Left ventricle myocardium inferior (tissue), 1 donor: ENCODE measurements around the gene PAIP2B. TPM values are rescaled to one million over a fixed set of nuclear protein-coding genes. Genes with fewer than 3 reads are reported as not detected.
A peak's percentile ranks its signal among the peaks of the same experiment; 100 is the strongest.

Experiments used
- DNase-seq: peaks from one replicate; pipeline ENCODE4 v3.0.0-alpha.2; 2020
- H3K27ac ChIP-seq: fragments of 200-600 bp; replicated peaks from 2 replicates; pipeline ENCODE4 v1.8.0; 2021
- H3K27me3 ChIP-seq: fragments of 200-600 bp; 2 replicates; pipeline ENCODE4 v1.8.0; 2021; ENCODE audit warnings: low read depth
- H3K36me3 ChIP-seq: fragments of 200-600 bp; 2 replicates; pipeline ENCODE4 v1.8.0; 2021
- H3K4me1 ChIP-seq: fragments of 200-600 bp; 2 replicates; pipeline ENCODE4 v1.8.0; 2021
- H3K4me3 ChIP-seq: fragments of 200-600 bp; 2 replicates; pipeline ENCODE4 v1.8.0; 2021; ENCODE audit warnings: mild to moderate bottlenecking, moderate library complexity
- H3K9me3 ChIP-seq: fragments of 200-600 bp; replicated peaks from 2 replicates; pipeline ENCODE4 v1.8.0; 2021
- intact Hi-C: fragments of 100-400 bp; cut with micrococcal nuclease; formaldehyde crosslinking; loops from one replicate; pipeline ENCODE4 v1.11.0; 2022
- total RNA-seq: library from RNA; stranded (reverse); fragmentation: NEBNext Ultra II Directional; extraction: Animal tissue kit (Norgen Biotek cat#: 25700); gene quantifications from one replicate; pipeline ENCODE4 v1.2.1, GENCODE V29; 2021
- TF ChIP-seq, protein P1 (sequence below): fragments of 200-600 bp; IDR thresholded peaks from 2 replicates; pipeline ENCODE4 v1.8.0; 2021; ENCODE audit warnings: antibody characterized with exemption, mild to moderate bottlenecking, borderline replicate concordance
- donor health status: DM: no; HTN: yes; CAD: no; lungs with severe emphysema.

The PAIP2B gene
- total RNA-seq, 1 donor from 2014 or later, result 76.6 TPM

- peak overlapping the region; percentile 25 for H3K4me3 ChIP-seq
- H3K27me3 ChIP-seq, result no peaks in the 10 kb centered on the region
- H3K36me3 ChIP-seq, result no peaks in the 10 kb centered on the region
- DNase-seq, result no peak
- intact Hi-C loops, result no loop called here
- H3K27ac ChIP-seq, result no peak overlapping the region
- no peaks in the 10 kb centered on the region for H3K9me3 ChIP-seq
- H3K4me1 ChIP-seq, result peaks cover 12% of the 10 kb centered on the region
- TF ChIP-seq, protein P1, sequence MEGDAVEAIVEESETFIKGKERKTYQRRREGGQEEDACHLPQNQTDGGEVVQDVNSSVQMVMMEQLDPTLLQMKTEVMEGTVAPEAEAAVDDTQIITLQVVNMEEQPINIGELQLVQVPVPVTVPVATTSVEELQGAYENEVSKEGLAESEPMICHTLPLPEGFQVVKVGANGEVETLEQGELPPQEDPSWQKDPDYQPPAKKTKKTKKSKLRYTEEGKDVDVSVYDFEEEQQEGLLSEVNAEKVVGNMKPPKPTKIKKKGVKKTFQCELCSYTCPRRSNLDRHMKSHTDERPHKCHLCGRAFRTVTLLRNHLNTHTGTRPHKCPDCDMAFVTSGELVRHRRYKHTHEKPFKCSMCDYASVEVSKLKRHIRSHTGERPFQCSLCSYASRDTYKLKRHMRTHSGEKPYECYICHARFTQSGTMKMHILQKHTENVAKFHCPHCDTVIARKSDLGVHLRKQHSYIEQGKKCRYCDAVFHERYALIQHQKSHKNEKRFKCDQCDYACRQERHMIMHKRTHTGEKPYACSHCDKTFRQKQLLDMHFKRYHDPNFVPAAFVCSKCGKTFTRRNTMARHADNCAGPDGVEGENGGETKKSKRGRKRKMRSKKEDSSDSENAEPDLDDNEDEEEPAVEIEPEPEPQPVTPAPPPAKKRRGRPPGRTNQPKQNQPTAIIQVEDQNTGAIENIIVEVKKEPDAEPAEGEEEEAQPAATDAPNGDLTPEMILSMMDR, result no peak
Measured at GRCh38 chr2:71156573-71156972, 70.3 kb downstream of the PAIP2B start.

DNA sequence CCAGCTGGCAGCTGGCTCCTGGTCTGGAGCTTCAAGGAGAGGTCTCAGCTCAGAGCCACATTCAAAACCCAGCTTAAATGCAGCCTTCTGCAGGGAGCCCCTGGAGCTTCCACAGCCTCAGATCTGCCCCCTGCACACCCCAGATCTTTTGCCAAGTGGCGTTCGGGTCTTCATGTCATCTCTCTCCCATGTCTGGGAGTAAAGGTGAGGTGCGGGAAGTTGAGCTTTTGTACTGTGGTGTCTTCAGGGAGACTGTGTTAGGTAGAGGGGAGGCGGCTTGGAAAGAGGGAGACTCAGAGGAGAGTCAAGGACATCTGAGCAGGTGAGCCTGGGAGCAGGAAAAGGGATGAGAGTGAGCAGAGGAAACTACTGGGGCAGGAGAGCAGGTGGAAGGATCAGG is 71.1 kb downstream of the PAIP2B start:
- Histone ChIP-seq H3K27ac (no peak overlapping the region), H3K27me3 (no peaks in the 10 kb centered on the region), H3K4me3 (no peak overlapping the region), H3K9me3 (no peaks in the 10 kb centered on the region), H3K36me3 (peaks cover 2% of the 10 kb centered on the region), H3K4me1 (peaks cover 12% of the 10 kb centered on the region)
- TF ChIP-seq, protein P1, result no peak
- intact Hi-C loops, result no loop called here
- no peak for DNase-seq

DNA sequence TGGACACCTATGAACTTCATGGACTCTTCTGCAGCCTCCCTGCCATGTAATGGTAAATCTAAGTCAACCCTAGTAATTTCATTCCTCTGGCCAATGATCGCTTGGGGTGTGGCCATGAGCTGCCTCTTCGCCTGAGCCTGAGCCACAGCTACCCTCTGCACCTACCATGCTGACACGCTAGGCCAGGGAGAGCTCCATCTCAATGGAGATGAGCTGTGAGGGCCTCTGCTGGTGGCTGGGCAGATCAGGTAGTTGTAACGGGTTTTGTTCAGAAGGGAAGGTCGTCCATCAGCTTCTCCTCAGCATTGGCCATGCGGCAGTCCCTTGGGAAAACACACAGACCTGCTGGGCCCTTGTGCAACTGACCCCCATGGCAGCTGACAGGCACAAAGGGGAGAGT is 72.1 kb downstream of the PAIP2B start:
- no peaks in the 10 kb centered on the region for H3K9me3 ChIP-seq
- H3K36me3 ChIP-seq, result peaks cover 11% of the 10 kb centered on the region
- intact Hi-C loops, result no loop called here
- peaks cover 21% of the 10 kb centered on the region for H3K4me1 ChIP-seq
- H3K27me3 ChIP-seq, result no peaks in the 10 kb centered on the region
- no peak overlapping the region for H3K27ac ChIP-seq
- no peak for DNase-seq
- TF ChIP-seq, protein P1, result no peak
- no peak overlapping the region for H3K4me3 ChIP-seq

DNA sequence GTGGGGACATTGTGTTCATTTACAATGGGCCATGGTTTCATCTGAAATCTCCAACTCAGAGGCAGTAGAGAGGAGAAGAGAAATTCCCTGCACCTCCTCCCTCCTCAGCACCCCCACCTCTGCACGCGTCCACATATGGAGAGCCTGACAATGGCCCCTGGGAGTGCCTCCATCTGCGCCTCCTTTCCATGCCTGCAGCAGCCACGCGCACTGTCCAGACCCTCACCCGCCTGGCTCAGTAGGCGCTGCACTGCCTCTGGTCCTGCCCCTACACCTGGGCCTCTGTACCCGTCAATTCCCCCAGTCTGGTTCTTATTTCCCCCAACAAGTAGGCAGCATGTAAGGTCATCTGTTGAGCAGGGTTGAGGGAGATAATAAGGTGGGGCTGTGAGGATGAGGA is 72.6 kb downstream of the PAIP2B start:
- TF ChIP-seq, protein P1, result no peak
- no peak for DNase-seq
- H3K9me3 ChIP-seq, result no peaks in the 10 kb centered on the region
- peaks cover 17% of the 10 kb centered on the region for H3K36me3 ChIP-seq
- H3K27ac ChIP-seq, result no peak overlapping the region
- intact Hi-C loops, result no loop called here
- H3K4me3 ChIP-seq, result no peak overlapping the region
- H3K4me1 ChIP-seq, result peaks cover 24% of the 10 kb centered on the region
- no peaks in the 10 kb centered on the region for H3K27me3 ChIP-seq

- no peak for DNase-seq
- intact Hi-C loops, result no loop called here
- H3K36me3 ChIP-seq, result peaks cover 22% of the 10 kb centered on the region
- H3K4me1 ChIP-seq, result peaks cover 30% of the 10 kb centered on the region
- H3K27me3 ChIP-seq, result no peaks in the 10 kb centered on the region
- H3K9me3 ChIP-seq, result no peaks in the 10 kb centered on the region
- H3K4me3 ChIP-seq, result no peak overlapping the region
- TF ChIP-seq, protein P1, result no peak
- no peak overlapping the region for H3K27ac ChIP-seq
Measured at GRCh38 chr2:71153585-71154224, 73.2 kb downstream of the PAIP2B start.
